ENCODE results near the gene HSPG2.

Gene HSPG2

DNA sequence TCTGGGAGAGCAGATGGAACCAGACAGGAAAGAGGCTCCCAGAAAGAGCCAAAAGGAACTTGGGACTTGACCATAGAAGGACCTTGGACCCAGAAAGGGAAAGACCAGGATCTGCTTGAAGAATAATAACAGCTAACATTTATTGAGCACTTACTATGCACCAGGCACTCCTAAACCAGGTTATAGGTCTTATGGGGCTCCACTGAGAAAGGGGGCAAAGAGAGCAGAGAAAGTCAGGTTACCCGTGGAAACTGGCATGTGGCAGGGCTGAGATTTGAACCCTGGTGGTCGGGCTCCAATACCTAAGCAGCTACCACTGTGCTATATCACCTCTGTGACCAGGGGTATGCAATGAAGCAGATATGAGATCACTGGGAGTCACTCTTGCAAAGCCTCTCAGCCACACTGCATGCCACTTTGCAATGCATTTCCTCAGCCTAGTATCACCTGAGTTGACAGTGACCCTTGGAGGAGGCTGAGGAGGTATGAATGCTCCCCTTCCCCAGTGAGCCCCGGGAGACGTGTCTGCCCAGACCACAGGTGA lies 37.8 kb downstream of the HSPG2 start:
- Histone ChIP-seq H3K4me3 (no peak overlapping the region), H3K27ac (peak overlapping the region; percentile 96 to 97), H3K4me1 (peaks cover 21 to 100% (median 99%) of the 10 kb centered on the region in 4 donors), H3K27me3 (no peaks in the 10 kb centered on the region), H3K9me3 (no peaks in the 10 kb centered on the region), H3K36me3 (peaks cover 19 to 22% (median 19%) of the 10 kb centered on the region in 3 donors)
- intact Hi-C loops (cut with DNase I; ENCODE audit: low total_unique reads) = loop anchor here (5.0 kb wide), 1 partner anchor 1182 kb away; the partner anchor contains the start of gene KIF17
- TF ChIP-seq, protein P1, sequence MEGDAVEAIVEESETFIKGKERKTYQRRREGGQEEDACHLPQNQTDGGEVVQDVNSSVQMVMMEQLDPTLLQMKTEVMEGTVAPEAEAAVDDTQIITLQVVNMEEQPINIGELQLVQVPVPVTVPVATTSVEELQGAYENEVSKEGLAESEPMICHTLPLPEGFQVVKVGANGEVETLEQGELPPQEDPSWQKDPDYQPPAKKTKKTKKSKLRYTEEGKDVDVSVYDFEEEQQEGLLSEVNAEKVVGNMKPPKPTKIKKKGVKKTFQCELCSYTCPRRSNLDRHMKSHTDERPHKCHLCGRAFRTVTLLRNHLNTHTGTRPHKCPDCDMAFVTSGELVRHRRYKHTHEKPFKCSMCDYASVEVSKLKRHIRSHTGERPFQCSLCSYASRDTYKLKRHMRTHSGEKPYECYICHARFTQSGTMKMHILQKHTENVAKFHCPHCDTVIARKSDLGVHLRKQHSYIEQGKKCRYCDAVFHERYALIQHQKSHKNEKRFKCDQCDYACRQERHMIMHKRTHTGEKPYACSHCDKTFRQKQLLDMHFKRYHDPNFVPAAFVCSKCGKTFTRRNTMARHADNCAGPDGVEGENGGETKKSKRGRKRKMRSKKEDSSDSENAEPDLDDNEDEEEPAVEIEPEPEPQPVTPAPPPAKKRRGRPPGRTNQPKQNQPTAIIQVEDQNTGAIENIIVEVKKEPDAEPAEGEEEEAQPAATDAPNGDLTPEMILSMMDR (IDR thresholded peaks at IDR 0.05) = no peak
- no peak for DNase-seq

DNA sequence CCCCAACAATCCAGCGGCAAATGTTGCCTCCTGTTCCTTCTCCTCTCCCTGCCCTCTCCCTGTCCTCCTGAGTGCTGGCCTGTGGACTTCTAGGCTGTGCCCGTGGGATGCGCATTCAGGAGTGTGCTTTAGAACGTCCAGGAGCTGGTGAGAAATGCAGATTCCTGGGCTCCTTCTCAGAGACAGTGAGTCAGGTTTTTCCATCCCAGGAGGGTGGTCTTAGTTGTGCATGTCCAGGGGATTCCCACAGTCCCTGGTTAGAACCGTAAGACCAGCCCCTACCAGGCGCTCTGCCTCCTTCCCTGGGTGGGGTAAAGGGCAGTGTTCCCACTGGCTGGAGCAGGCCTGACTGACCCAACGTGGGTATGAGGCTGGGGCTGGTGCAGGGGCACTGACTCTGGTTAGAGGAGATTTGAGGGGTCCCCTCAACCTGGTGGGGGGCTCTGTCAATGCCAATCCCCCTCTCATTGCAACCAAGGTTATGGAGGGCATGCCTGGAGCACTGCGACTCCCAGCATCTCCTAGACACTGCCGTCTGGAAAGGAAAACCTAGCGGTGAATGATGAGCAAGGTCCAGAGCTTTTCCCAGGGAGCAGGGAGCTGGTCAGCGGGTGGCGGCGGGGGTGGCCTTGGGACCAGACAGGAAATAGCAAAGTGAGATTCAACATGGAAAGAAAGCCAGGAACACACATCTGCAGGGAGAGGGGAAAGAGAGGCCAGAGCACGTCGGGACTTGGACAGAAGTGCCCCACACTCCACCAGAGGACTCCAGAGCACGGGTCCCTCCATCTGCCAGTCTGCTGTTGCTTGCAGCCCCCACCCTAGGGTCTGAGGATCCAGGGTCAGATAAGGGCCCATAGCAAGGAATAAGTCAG lies 38.5 kb downstream of the HSPG2 start:
- DNase-seq = peak in 1 of 2 donors; percentile 43
- intact Hi-C loops (cut with DNase I; ENCODE audit: low total_unique reads) = loop anchor here (5.0 kb wide), 1 partner anchor 1181 kb away; the partner anchor contains the start of gene KIF17
- no peak overlapping the region for H3K4me3 ChIP-seq
- no peaks in the 10 kb centered on the region for H3K27me3 ChIP-seq
- H3K4me1 ChIP-seq = peaks cover 21 to 100% (median 98%) of the 10 kb centered on the region in 4 donors
- TF ChIP-seq, protein P1 (IDR thresholded peaks at IDR 0.05) = peak; percentile 4 to 16
- peak overlapping the region; percentile 96 to 97 for H3K27ac ChIP-seq
- no peaks in the 10 kb centered on the region for H3K9me3 ChIP-seq
- H3K36me3 ChIP-seq = peaks cover 19 to 29% (median 22%) of the 10 kb centered on the region in 3 donors

DNA sequence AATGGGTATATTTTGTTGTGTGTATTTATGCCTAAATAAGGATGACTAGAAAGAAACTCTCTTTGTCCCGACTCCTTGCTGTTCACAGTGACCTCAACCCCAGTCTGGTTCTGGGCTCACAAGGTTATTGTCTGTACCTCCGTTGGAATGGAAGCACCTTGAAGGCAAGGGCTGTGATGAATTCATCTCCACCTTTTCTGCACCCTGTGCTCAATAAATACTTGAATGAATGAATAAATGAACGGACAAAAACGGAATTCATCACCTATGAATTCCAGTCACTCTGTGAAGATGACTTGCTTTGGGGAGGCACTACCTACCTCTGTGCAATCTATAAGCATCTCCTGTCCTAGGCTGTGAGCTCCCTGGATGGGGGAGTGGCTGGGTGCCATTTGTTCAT lies 39.3 kb downstream of the HSPG2 start:
- Histone ChIP-seq H3K27me3 (no peaks in the 10 kb centered on the region), H3K36me3 (peaks cover 19 to 36% (median 29%) of the 10 kb centered on the region in 3 donors), H3K4me3 (no peak overlapping the region), H3K27ac (peak overlapping the region; percentile 96 to 97), H3K9me3 (no peaks in the 10 kb centered on the region), H3K4me1 (peaks cover 21 to 100% (median 97%) of the 10 kb centered on the region in 4 donors)
- intact Hi-C loops (cut with DNase I; ENCODE audit: low total_unique reads) = loop anchor here (5.0 kb wide), 1 partner anchor 1181 kb away; the partner anchor contains the start of gene KIF17
- TF ChIP-seq, protein P1 (IDR thresholded peaks at IDR 0.05) = no peak
- no peak for DNase-seq

DNA sequence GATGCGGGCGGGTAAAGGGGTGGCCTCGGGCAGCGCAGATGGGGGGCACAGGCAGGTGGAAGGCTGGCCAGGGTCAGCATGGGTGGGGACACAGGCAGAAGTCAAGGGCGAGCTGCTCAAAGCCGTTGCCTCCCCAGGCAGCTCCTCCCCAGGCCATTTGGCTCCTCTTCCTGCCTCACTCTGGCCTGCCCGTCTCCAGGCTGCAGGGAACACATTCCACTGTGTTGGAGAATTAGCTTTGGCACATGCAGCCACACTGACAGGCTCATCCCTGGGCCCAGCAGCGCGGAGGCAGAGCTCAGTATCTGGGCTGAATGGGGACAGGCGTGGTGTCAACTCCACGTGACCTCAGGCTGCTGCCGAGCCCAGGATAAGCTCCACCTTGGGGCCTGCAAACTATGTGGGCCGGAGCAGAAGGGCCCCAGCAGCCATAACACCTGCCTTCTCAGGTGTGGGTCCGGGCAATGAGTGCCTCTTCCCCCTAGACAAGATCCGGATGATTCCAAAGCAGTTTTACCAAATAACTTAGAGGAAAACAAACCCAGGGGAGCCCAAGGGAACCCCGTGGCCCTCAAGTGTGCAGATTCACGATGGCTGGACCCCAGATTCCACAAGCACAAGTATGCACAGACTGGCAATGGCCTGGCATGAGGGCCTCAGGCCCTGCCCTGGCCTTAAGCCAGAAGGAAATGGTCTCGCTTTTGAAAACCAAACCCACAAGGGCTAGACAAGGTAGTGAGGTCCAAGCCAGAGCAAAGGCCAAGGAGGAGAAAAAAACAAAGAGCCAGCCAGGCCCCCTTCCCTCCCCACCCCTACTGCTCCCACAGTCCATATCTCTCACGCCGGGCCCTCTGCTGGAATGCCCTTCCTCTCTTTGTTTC lies 40.2 kb downstream of the HSPG2 start:
- TF ChIP-seq, protein P1 (IDR thresholded peaks at IDR 0.05) = no peak
- Histone ChIP-seq H3K9me3 (no peaks in the 10 kb centered on the region), H3K27me3 (no peaks in the 10 kb centered on the region), H3K4me1 (peaks cover 16 to 98% (median 89%) of the 10 kb centered on the region in 4 donors), H3K36me3 (peaks cover 25 to 45% (median 39%) of the 10 kb centered on the region in 3 donors), H3K27ac (peak overlapping the region; percentile 96 to 97), H3K4me3 (no peak overlapping the region)
- DNase-seq = peak; percentile 89 to 91
- intact Hi-C loops (cut with DNase I; ENCODE audit: low total_unique reads) = loop anchor here (5.0 kb wide), 1 partner anchor 1180 kb away; the partner anchor contains the start of gene KIF17

DNA sequence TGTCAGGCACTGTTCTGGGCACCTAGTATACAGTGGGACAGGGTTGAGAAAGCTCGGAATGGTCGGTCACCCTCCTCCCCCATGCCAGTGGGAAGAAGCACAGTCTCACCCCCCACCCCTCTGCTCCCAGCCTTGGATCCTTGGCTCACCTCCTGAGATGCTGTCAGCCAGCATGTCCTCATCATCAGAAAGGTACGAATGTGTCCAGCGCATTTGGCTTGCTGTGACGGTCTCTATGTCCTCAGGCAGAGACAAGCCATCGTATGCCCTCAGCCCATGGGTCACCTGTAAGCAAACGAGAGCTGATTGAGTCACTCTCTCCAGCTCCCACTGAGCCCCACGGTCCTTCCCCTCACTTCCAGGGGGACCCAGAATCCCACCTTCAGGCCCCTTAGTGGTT lies 41.1 kb downstream of the HSPG2 start:
- Histone ChIP-seq H3K36me3 (peaks cover 33 to 53% (median 48%) of the 10 kb centered on the region in 3 donors), H3K4me1 (peaks cover 9 to 91% (median 80%) of the 10 kb centered on the region in 4 donors), H3K27me3 (no peaks in the 10 kb centered on the region), H3K9me3 (no peaks in the 10 kb centered on the region), H3K27ac (peak overlapping the region; percentile 96 to 97), H3K4me3 (no peak overlapping the region)
- intact Hi-C loops (cut with DNase I; ENCODE audit: low total_unique reads) = loop anchor here (5.0 kb wide), 1 partner anchor 1179 kb away; the partner anchor contains the start of gene KIF17
- no peak for DNase-seq
- TF ChIP-seq, protein P1 (IDR thresholded peaks at IDR 0.05) = no peak

Data from tibial artery (tissue), 4 donors.